ENCODE measurements around the gene ITGA11.

The ITGA11 gene

DNA sequence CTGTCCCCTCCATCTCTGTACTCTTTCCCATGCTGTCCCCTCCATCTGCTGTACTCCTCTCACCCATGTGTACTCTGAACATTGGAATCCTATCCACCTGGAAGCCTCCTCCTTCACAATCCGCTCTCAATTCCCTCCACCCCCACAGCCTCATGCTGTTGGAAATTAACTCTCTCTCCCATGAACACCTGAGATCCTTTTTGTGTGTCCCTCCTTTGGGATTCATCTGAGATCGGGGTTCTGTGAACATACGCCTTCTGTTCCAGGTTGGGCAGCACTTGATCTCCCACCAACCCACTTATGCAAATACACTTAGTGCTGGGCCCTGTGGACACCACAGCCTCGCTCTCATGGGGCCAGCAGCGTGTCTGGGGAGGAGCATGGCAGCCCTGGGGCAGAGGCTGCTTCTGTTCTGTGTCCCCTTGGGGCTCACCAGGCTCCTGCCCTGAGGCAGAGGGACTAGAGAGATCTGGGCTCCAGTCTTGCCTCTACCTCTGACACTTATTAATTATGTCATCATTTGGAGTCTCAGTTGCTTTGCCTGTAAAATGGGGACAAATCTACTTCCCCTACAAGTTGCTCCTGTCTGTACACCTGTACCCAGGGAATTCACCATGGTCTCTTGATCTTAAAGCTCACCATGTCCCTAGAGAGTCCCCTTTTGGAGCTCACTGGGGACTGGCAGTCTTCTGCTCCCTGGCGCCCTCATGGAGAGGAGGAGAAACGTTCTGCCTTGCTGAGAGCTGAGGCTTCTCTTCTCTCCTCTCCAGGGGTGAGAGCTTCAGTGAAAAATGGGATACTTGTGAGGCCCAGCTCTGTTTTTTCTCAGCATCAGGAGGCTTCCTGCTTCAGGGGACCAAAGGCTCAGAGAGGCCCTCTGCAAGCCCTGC is 42.7 kb downstream of the ITGA11 start:
- DNase-seq (ENCODE audit: low spot score) = no peak

DNA sequence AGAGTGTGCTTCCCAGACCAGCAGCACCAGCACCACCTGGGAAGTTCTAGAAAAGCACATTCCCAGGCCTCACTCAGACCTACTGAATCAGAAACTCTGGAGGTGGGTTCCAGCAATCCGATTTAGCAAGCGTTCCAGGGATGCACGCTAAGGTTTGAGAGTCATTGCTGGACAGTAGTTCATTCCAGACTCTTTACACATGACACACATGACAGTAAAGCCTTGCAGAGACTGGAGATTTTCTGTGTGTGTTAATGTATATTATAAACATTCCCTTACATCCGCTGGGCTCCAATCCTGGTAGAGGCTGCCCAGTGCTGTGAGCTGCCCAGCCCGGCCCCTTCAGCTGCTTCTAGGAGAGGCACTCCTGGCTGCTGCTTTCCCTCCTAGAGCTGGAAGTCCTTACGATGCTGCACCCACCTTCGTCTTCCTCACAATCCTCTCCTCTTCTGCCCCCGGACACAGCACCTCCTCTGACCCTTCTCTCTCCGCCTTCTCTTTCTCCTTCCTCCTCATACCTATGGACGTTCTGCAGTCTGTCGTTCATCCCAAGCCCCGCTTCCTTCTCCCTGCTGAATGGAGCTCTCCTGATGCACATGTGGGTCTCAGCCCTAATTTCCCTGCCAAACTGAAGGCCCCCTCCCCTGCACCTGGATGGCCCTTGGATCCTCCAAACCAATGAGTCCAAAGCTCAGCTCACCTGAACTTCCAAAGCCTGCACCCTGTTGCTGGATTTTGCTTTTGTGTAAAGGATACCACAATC is 44.4 kb downstream of the ITGA11 start:
- DNase-seq (ENCODE audit: low spot score) = no peak

DNA sequence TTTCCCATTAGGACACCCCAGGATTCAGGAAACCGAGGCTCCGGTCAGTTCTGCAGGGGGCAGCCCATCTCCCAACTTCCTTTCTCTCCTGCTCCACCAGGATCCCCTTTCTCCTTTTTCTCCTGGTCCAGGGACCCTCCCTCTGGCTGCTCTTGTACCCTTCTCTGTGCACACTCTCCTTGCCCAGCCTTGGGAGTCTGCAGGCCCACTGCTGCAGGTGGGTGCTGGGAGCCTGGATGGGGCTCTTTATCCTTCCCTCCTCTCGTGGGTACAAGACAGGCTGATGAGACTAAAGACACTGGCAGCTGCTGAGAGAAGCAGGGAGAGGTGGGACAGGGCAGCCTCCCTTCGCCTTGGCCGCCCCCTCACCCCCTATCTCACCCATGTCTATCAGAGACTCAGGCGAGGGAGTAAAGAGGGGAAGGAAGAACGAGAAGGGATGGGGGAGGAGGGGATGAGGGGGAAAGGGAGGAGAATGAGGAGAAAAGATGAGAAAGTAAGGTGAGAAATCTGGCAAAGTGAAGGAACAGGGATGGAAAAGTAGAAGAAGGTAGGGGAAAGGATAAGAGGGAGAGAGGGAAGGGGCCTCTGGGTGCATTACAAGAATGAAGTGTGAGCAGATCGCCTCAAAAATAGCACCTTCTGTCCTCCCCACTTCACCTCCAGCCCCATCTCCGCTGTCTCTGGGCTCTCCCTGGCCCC is 45.2 kb downstream of the ITGA11 start:
- DNase-seq (ENCODE audit: low spot score) = no peak

DNA sequence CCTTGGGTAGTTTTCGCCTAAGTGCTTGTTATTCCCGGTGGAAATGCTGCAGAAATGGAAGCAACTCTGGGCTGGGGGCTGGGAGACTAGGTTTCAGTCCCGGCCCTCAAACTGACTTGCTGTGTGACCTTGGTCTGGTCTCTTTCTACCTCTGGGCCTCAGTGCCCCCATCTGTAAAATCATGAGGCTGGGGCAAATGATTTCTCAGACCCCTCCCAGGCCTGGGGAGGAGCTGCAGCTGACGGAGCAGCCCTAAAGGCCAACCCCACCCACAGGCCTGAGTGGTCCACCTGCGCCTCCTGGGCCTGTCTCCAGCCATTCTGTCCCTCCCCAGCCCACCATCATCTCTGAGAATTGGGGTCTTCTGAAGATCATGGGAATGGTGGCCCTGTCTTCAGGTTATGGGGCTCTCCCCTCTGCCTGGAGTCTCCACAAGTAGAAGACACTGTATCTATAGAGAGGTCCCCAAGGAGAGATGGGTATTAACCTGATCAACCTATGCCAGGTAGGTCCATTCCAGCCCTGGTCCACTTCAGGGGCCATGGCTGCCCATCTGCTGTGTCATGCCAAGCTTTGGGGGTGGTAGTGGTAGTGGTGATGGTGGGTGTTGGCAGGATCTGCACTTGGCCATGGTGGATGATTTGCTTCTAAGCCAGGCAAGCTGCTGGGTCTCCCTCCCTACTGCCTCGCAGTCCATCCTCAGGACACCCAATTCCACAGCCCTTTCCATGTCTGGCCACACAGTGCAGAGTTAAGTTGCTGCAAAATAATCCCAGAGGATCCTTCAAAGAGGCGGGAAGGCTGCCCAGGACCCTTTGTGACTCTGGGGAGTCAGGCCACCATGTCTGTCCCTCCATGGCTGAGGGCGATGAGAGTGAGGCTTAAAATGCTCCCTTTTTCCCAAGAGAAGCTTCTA is 46.0 kb downstream of the ITGA11 start:
- DNase-seq (ENCODE audit: low spot score) = no peak

DNA sequence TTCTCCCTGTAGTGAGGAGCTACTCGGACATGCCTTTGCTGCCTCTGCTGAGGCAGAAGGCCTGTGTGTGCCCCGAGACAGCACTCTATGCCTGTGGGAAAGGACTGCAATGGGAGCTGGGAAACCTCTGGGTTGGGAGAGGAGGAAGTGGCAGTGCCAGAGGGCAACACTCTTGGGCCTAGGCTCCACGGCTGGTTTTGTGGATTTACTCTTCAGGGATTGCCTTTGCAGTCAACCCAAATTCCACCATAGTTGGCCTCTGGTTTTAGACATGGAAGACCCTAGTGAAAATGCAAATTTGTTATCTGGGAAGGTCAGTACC is 46.8 kb downstream of the ITGA11 start:
- DNase-seq (ENCODE audit: low spot score) = no peak

DNA sequence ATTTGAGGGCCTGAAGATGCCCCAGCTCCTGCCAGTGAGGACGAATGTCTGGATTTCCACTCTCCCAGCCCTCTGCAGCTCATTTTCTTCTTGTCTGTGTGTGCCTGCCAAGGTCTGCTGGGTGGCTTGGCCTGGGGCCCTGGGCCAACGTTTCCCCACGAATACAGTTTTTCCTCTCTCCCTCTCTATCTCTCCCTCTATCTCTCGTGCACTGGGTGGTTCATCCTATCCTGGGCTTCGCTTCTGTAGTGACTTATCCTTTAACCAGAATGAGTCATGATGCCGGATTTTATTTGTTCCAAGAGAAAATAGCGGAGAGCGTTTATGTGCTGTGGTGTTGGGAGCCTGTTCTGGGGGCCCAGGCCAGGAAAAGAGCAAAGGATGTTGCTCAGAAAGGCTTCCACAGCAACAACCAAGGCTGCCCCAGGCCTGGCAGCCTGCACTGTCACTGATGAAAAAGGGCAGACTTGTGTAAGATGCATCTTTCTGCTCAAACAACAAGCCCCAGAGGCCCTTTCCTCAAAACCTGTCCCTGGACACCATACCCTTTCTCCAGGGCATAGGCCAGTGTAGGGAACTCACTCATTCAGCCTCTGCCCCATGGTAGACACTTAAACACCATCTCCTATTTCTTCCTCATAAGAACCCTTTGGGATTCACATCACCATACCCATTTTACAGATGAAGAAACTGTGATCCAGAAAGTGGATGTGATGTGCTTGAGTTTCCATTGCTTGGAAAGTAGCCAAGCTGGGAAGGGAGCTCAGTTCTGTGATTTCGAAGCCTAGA is 47.3 kb downstream of the ITGA11 start:
- no peak for DNase-seq (ENCODE audit: low spot score)

DNA sequence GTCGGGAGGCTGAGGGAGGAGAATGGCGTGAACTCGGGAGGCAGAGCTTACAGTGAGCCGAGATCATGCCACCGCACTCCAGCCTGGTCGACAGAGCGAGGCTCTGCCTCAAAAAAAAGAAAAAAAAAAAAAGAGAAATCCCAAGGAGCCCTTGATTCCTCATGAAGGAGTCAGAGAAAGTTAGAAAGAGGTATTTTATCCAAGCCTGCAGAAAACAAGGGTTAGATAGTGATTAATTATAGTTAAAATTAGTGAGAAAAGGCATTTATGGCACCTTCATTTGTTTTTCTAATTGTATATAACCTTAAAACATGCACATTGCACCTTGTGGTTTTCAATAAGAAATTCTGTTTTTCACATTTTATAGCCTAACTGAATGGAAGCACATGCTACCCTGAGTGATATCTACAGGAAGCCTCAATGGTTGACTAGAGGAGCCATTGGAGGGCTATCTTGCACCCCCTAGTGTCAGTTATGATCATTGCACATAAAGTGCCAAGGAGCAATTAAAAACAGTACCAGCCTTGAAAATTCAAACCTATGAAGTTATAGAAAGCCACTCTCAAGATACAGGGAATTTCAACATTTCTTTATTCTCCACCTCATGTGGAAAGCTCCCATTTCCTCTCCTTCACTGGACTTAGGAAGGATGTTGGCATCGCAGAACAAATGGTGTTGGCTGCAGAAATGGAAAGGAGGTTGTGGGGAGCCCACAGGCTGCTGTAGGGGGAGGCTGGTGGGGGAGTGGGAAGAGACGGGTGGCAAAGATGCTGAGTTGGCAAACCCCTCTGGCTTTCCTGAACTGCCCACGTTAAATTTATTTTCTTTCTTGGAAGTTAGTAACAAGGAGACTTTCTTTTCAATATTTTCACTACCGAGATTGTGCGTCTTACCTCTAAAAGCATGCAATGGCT is 48.5 kb downstream of the ITGA11 start:
- DNase-seq (ENCODE audit: low spot score) = peak; percentile 60

DNA sequence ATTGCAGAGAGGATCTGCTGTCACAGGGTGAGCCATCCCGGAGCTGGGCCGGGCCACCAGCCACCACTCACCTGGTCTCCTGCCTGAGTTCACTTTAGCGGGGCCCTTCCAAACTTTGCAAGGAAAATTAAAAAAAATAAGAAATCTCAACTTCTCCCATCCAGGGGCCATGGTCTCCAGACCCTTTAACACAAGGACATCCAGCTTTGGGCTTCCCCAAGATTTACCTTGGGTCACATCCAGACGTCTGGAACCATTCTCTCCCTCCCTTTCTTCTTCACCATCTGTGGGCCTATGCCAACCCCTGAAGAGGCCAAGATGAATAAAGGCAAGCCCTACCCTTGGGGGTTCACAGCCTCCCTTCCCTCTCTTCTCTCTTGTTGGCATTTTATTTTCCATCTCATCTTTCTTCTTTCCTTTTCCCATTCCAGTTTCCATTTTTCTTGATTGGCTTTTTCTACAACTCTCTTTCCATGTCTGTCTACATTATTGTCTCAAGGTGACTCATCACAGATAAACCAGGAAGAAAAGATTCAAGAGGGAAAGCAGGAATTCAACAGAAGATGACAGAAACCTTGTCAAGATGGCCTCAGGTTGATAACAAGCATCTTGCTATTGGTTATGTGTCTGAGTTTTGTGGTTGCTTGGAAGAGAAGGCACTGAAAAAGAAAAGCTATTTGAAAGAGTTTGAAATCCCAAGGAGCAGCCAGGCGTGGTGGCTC is 49.5 kb downstream of the ITGA11 start:
- DNase-seq (ENCODE audit: low spot score) = no peak

DNA sequence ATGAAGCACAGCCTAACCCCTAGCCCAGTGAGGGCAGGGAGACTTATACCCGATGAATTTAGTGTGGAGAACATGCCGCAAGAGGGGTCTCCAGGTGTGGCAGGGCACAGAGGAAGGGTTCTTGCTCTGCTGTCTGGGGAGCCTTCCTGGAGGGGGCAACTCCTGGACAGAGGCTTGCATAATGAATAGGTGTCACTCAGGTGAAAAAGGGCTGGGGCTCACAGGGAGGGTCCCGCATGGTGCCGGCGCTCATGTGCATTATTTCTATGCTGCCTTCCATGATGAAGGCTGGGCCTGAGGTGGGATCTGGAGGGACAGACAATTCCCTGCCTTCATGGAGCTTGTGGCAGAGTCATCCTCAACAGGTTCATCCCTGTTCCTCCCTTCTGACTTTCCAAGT is 51.5 kb downstream of the ITGA11 start:
- no peak for DNase-seq (ENCODE audit: low spot score)

DNA sequence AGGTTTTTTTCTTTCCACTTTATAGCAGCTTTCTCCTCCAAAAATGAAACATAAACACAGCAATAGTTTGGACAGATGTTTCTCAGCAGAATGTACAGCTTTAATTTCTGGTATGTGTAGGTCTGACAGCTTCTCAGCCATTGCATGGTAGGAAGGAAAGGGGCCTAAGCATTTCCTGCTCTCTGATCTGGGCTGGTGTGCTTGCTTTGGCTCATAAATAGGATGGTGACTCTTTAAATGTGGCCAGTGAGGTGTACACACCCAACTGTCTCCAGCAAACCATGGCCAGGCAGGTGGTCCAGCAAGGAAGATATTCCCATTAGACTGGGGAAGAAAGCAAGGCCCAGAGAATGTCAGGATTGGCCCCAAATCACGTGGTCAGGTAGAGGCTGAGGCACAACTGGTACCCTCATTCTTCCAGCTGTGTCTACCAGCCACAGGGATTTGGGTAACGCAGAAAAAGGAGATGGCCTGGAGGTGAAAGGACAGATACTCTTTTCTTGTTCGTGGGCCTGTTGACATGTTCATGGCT is 52.1 kb downstream of the ITGA11 start:
- no peak for DNase-seq (ENCODE audit: low spot score)

DNA sequence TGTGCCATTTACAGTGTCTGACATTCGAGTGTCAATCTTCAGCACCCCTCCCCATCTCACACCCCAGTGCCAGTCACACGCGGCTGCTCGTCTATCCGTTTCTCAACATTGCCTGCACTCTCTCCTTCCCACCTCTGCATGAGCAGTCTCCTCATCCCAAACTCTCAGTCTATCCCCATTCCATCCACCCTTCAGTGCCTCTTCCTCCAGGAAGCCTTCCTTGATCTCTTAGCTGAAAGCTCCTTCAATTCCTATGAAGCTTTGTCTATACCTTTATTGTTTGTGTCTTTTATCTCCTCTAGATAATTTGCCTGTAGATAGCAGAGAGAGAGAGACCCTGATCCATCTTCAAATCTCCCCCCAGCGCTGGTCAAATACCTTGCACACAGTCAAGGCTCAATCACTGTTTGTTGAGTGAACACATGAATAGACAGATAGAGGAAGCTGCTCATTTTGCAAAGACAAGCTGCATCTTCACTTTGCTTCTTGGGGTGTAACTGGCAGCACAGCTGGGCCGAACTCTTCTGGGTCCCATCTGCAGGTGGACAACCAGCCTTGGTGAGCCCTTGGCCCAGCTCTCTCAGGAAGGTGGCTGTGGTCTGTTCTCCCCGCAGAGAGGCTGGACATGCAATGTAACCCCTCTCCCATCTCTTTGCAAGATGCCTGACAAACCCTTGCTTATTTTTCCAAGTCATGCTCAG is 52.8 kb downstream of the ITGA11 start:
- DNase-seq (ENCODE audit: low spot score) = no peak

DNA sequence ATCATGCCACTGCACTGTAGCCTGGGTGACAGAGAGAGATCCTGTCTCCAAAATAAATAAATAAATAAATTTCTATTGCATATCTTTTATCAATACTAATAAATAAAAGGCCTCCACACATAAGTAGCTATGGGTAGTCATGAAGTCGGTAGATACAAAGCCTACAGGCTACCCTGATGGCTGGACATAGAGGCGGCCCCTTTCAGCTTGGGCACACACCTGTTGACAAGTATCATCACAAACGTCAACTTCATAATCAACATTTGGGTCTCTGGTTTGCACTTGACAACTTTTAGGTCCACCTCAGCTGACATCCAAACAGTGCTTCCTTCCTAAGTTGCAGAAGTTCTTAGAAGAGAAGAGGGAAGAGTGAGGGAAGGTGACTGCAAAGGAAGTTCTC is 53.4 kb downstream of the ITGA11 start:
- no peak for DNase-seq (ENCODE audit: low spot score)

DNA sequence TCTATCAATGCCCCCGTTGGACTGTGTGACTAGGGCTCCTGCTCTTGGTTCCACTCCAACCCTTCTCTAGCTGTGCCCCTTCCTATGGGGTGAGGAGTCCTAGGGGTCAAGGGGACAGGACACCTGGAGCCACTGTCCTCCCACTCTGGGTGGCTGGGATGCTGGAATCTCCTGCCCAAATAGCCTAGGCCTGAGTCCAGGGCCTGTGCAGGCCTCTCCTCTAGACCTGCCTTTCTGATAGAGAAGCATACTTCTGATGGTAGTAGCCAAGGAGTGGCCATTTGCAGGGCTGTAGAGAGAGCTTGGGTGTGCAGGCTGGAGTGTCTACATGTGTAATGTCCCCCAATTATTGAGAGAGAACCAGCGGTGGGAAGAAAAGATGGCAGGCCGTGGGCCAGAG is 54.2 kb downstream of the ITGA11 start:
- no peak for DNase-seq (ENCODE audit: low spot score)

DNA sequence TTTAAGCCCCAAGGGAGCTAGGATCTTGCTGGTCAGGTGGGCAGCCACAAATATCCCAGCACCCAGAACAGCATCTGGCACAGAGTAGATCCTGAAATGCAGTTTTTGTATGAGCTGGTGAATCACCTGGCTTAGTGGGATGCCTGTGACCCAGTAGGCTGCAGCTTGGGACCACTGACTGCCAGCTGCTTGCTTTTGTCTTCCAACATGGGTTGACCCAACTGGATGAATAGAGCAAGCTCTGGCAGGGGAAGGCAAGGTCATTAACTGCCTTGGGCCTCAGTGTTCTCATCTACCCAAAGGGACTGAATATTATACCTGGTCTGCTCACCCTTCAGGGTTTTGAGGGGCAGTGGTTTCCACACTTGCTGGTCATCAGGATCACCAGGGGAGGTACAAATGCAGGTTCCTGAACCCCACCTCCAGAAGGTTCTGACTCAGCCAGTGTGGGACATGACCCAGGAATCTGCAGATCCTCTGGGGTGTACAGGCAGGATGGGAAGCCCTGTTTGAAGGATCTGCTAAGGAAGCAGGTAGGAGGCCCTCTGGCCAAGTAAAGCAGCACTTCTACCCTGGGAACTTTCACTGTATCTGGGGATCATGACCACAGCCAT is 55.4 kb downstream of the ITGA11 start:
- no peak for DNase-seq (ENCODE audit: low spot score)

DNA sequence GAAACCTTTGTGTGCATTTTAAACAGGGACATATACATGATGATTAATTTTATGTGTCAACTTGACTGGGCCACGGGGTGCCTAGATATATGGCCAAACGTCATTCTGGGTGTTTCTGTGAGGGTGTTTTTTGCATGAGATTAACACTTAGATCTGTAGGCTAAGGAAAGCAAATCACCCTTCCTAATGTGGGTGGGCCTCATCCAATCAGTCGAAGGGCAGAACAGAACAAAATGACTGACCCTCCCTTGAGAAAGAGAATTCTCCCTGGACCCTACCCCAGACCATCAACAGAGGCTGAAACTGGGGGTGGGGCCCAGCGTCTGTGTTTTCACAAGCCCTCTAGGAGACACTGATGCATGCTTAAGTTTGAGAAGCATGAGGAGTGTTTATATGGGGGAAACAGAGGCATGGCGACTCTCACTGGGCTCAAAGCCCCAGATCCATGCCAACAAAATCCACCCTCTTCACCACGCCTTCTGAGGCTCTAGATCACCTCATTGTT is 56.2 kb downstream of the ITGA11 start:
- no peak for DNase-seq (ENCODE audit: low spot score)

DNA sequence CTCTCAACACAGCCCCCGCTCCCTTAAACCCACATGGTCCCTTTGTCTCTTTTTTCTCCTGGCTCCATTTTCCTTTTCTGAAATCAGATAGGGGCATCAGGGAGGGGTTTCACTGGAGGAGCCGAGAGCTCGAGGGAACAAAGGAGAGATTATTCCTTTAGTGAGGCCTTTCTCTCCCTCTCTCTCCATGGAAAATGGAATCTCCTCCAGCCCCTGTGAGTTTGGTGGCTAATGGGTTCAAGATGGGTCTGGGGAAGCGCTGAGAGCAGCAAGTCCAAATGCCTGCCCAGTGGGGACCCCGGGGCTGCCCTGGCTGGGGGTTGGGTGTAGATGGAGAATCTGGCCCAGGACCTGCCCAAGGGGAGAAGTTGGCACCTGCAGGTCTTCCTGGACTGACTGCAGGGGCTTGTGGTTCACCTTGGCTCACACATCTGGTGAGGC is 56.8 kb downstream of the ITGA11 start:
- DNase-seq (ENCODE audit: low spot score) = no peak

DNA sequence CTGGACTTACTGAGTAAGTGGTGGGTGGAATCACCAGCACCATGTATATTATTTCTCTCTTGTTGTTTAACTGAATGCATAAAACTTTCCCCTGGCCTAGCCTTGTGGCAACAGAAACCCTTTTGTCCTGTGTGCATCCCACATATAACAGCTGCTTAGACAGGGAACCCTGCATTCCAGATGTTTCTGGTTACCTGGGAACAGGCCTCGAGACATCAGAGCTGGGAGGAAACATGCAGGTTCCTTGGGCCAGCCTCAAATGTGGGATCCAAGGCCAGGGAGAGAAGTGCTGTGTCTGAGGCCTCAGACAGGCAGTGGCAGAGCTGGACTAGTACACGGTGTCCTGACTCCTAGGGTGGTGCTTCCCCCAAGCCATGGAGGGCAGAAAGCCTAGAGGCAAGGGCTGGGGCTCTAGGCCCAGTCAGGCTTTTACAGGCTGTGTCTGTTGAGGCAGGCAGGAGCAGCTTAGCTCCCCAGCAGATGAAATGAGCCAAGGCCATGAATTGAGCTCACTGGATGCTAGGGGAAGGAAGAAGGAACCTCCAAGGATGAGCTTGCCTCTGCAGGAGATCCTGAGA is 57.7 kb downstream of the ITGA11 start:
- no peak for DNase-seq (ENCODE audit: low spot score)
